Measurements from ENCODE around the gene SCARF2. TPM values are rescaled to one million over a fixed set of nuclear protein-coding genes. Genes with fewer than 3 reads are reported as not detected.

Gene SCARF2
- total and polyA plus RNA-seq, 2 of the 8 experiments (the other 6 are each of a cell fraction or from before 2014, with no cell fraction given) = 4.2 to 9.8 TPM

DNA sequence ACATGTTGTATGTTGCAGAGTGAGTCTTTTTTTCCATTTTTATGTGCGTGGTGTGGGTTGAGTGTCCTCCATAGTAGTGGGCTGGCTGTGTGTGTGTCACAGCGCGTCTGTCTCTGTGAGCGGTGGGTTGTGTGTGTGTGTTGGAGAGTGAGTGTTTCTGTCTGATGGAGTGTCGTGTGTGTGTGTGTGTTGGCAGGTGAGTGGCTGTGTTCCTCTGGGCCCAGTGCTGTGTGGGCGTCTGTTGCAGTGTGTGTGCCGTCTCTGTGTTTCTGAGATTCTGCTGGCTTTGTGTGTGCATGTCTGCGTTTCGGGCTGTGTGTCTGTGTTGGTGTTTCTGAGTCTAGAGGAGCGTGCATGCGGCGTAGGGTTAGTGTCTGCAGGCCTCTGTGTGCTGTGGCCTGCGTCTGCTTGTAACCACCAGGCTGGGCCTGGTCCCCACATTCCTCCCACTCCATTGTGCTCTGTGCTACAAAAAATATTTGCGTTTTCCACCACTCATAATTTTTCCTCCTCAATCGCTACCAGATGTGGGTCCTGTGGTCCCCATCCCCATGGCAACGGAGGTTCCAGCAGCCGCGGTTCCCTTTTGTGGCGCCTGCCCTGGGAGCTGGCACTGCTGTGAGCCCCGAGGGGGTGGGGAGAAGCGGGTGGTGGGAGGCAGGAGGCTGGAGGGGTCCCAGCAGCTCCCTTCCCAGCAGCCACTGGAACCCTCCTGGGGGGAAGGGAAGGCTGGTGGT, 15.2 kb downstream of the SCARF2 start (continued):
- TF ChIP-seq, protein P1, sequence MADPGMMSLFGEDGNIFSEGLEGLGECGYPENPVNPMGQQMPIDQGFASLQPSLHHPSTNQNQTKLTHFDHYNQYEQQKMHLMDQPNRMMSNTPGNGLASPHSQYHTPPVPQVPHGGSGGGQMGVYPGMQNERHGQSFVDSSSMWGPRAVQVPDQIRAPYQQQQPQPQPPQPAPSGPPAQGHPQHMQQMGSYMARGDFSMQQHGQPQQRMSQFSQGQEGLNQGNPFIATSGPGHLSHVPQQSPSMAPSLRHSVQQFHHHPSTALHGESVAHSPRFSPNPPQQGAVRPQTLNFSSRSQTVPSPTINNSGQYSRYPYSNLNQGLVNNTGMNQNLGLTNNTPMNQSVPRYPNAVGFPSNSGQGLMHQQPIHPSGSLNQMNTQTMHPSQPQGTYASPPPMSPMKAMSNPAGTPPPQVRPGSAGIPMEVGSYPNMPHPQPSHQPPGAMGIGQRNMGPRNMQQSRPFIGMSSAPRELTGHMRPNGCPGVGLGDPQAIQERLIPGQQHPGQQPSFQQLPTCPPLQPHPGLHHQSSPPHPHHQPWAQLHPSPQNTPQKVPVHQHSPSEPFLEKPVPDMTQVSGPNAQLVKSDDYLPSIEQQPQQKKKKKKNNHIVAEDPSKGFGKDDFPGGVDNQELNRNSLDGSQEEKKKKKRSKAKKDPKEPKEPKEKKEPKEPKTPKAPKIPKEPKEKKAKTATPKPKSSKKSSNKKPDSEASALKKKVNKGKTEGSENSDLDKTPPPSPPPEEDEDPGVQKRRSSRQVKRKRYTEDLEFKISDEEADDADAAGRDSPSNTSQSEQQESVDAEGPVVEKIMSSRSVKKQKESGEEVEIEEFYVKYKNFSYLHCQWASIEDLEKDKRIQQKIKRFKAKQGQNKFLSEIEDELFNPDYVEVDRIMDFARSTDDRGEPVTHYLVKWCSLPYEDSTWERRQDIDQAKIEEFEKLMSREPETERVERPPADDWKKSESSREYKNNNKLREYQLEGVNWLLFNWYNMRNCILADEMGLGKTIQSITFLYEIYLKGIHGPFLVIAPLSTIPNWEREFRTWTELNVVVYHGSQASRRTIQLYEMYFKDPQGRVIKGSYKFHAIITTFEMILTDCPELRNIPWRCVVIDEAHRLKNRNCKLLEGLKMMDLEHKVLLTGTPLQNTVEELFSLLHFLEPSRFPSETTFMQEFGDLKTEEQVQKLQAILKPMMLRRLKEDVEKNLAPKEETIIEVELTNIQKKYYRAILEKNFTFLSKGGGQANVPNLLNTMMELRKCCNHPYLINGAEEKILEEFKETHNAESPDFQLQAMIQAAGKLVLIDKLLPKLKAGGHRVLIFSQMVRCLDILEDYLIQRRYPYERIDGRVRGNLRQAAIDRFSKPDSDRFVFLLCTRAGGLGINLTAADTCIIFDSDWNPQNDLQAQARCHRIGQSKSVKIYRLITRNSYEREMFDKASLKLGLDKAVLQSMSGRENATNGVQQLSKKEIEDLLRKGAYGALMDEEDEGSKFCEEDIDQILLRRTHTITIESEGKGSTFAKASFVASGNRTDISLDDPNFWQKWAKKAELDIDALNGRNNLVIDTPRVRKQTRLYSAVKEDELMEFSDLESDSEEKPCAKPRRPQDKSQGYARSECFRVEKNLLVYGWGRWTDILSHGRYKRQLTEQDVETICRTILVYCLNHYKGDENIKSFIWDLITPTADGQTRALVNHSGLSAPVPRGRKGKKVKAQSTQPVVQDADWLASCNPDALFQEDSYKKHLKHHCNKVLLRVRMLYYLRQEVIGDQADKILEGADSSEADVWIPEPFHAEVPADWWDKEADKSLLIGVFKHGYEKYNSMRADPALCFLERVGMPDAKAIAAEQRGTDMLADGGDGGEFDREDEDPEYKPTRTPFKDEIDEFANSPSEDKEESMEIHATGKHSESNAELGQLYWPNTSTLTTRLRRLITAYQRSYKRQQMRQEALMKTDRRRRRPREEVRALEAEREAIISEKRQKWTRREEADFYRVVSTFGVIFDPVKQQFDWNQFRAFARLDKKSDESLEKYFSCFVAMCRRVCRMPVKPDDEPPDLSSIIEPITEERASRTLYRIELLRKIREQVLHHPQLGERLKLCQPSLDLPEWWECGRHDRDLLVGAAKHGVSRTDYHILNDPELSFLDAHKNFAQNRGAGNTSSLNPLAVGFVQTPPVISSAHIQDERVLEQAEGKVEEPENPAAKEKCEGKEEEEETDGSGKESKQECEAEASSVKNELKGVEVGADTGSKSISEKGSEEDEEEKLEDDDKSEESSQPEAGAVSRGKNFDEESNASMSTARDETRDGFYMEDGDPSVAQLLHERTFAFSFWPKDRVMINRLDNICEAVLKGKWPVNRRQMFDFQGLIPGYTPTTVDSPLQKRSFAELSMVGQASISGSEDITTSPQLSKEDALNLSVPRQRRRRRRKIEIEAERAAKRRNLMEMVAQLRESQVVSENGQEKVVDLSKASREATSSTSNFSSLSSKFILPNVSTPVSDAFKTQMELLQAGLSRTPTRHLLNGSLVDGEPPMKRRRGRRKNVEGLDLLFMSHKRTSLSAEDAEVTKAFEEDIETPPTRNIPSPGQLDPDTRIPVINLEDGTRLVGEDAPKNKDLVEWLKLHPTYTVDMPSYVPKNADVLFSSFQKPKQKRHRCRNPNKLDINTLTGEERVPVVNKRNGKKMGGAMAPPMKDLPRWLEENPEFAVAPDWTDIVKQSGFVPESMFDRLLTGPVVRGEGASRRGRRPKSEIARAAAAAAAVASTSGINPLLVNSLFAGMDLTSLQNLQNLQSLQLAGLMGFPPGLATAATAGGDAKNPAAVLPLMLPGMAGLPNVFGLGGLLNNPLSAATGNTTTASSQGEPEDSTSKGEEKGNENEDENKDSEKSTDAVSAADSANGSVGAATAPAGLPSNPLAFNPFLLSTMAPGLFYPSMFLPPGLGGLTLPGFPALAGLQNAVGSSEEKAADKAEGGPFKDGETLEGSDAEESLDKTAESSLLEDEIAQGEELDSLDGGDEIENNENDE (IDR thresholded peaks at IDR 0.05; ENCODE audit: insufficient replicate concordance, low read length) = no peak
- no peak for TF ChIP-seq POU5F1 (IDR thresholded peaks at IDR 0.05; ENCODE audit: low read depth, low read length)
- no peak for TF ChIP-seq SUZ12 (IDR thresholded peaks at IDR 0.05; ENCODE audit: low read length)
- TF ChIP-seq CTBP2 (IDR thresholded peaks at IDR 0.05; ENCODE audit: borderline replicate concordance, insufficient read depth, insufficient read length, low read length) = no peak
- TF ChIP-seq, protein P2, sequence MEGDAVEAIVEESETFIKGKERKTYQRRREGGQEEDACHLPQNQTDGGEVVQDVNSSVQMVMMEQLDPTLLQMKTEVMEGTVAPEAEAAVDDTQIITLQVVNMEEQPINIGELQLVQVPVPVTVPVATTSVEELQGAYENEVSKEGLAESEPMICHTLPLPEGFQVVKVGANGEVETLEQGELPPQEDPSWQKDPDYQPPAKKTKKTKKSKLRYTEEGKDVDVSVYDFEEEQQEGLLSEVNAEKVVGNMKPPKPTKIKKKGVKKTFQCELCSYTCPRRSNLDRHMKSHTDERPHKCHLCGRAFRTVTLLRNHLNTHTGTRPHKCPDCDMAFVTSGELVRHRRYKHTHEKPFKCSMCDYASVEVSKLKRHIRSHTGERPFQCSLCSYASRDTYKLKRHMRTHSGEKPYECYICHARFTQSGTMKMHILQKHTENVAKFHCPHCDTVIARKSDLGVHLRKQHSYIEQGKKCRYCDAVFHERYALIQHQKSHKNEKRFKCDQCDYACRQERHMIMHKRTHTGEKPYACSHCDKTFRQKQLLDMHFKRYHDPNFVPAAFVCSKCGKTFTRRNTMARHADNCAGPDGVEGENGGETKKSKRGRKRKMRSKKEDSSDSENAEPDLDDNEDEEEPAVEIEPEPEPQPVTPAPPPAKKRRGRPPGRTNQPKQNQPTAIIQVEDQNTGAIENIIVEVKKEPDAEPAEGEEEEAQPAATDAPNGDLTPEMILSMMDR (IDR thresholded peaks at IDR 0.05; ENCODE audit: control extremely low read depth in 1 of 3, insufficient read depth in 1 of 3, low read depth in 1 of 3, low read length in 3 of 3) = no peak
- no peak for TF ChIP-seq EGR1 (IDR thresholded peaks at IDR 0.05; ENCODE audit: borderline replicate concordance, low read depth, low read length)
- TF ChIP-seq CBX5 (IDR thresholded peaks at IDR 0.05; ENCODE audit: low read depth, low read length) = no peak
